CD4-positive, alpha-beta memory T cell (primary cell): ENCODE measurements around the gene ARHGEF18. TPM values are rescaled to one million over a fixed set of nuclear protein-coding genes. Genes with fewer than 3 reads are reported as not detected.
"Not testable (repeated sequence)": the region's sequence is repeated elsewhere in the genome, so short reads cannot be mapped to it uniquely, and the experiment has no call there.

Source experiments
- CTCF ChIA-PET: fragments of 350-600 bp; sonication (Branson Sonifier 250); formaldehyde crosslinking; loops from one replicate; lab custom pipeline; 2021; ENCODE audit warnings: inconsistent platforms; ENCODE audit not compliant: partially characterized antibody; lab: Charles Lee
- POLR2A ChIA-PET: fragments of 350-600 bp; sonication (Branson Sonifier 250); formaldehyde crosslinking; loops from one replicate; lab custom pipeline; 2021; ENCODE audit not compliant: partially characterized antibody; lab: Charles Lee
- DNase-seq, 5 donors: peaks; one replicate each; pipeline versions ENCODE4 v3.0.0 to v3.0.0-alpha.2; 2020 to 2022; ENCODE audit warnings: mixed read lengths in 1 of 5
- H3K27ac ChIP-seq: one replicate; pipeline ENCODE4 v1.7.0; 2013; ENCODE audit warnings: low read depth, low read length
- H3K27me3 ChIP-seq: 2 replicates; pipeline ENCODE4 v1.7.0; 2013; ENCODE audit warnings: mild to moderate bottlenecking, low read length, moderate library complexity; ENCODE audit not compliant: insufficient read depth
- H3K36me3 ChIP-seq: 2 replicates; pipeline ENCODE4 v1.7.0; 2013; ENCODE audit warnings: mild to moderate bottlenecking, low read length, moderate library complexity; ENCODE audit not compliant: insufficient read depth
- H3K4me1 ChIP-seq: 2 replicates; pipeline ENCODE4 v1.7.0; 2013; ENCODE audit warnings: mild to moderate bottlenecking, low read length, moderate library complexity; ENCODE audit not compliant: insufficient read depth
- H3K4me3 ChIP-seq, 2 donors: one replicate each; pipeline ENCODE4 v1.7.0; 2013; ENCODE audit warnings: low read length in 2 of 2, mild to moderate bottlenecking in 1 of 2
- H3K9me3 ChIP-seq, 2 donors: one replicate each; pipeline ENCODE4 v1.7.0; 2013; ENCODE audit warnings: low read length in 2 of 2, control low read depth in 1 of 2; ENCODE audit not compliant: control insufficient read depth in 1 of 2
- H3K27ac Mint-ChIP-seq, 7 donors: one replicate each; pipeline ENCODE4 v1.8.0; 2020 to 2021; ENCODE audit warnings: mixed read lengths in 7 of 7, mild to moderate bottlenecking in 6 of 7, inconsistent platforms in 3 of 7, moderate library complexity in 3 of 7
- H3K27me3 Mint-ChIP-seq, 2 donors: one replicate each; pipeline ENCODE4 v1.8.0; 2020 to 2021; ENCODE audit warnings: mixed read lengths in 2 of 2
- H3K36me3 Mint-ChIP-seq, 2 donors: one replicate each; pipeline ENCODE4 v1.8.0; 2020 to 2021; ENCODE audit warnings: mixed read lengths in 2 of 2, inconsistent platforms in 1 of 2, mild to moderate bottlenecking in 1 of 2
- H3K4me1 Mint-ChIP-seq, 4 donors: one replicate each; pipeline ENCODE4 v1.8.0; 2020 to 2021; ENCODE audit warnings: mixed read lengths in 4 of 4, mild to moderate bottlenecking in 1 of 4
- H3K4me3 Mint-ChIP-seq, 8 donors: one replicate each; pipeline ENCODE4 v1.8.0; 2020 to 2021; ENCODE audit warnings: mixed read lengths in 8 of 8, mild to moderate bottlenecking in 7 of 8, moderate library complexity in 6 of 8, inconsistent platforms in 3 of 8
- H3K9me3 Mint-ChIP-seq, 8 donors: one replicate each; pipeline ENCODE4 v1.8.0; 2020 to 2021; ENCODE audit warnings: mixed read lengths in 8 of 8, mild to moderate bottlenecking in 5 of 8, inconsistent platforms in 3 of 8, moderate library complexity in 1 of 8
- intact Hi-C: fragments of 100-400 bp; cut with micrococcal nuclease; formaldehyde crosslinking; loops from one replicate; pipeline ENCODE4 v1.15.1; 2023
- polyA plus RNA-seq, 2 donors: library from polyadenylated mRNA; unstranded; fragments of 300-500 nt; fragmentation: Illumina TruSeq; gene quantifications; one replicate each; pipeline ENCODE4 v1.2.3, GENCODE V29; 2021
- total RNA-seq, 2 experiments: library from RNA; stranded (reverse); gene quantifications; one replicate each; pipeline ENCODE4 v1.2.3, GENCODE V29; 2021

ARHGEF18 gene
- total and polyA plus RNA-seq, 4 experiments from 2014 or later: 2.2 to 83.8 (median 46.7) TPM

- intact Hi-C loops: loop anchor here (5.0 kb wide), 1 partner anchor 149 kb away; no protein-coding TSS in a partner anchor
- CTCF ChIA-PET: interaction anchor here (2.0 kb wide), 1 partner anchor 8 kb away, joined by 50 read pairs; no protein-coding TSS in a partner anchor
Measured at GRCh38 chr19:7346488-7346971, 2.2 kb upstream of the ARHGEF18 start.

GRCh38 chr19:7346997-7347396, 1.7 kb upstream of the ARHGEF18 start:
- peak in 1 of 5 donors; percentile 47 for DNase-seq
- H3K27me3 ChIP-seq, H3K9me3 ChIP-seq, H3K36me3 ChIP-seq, H3K27me3 Mint-ChIP-seq, H3K9me3 Mint-ChIP-seq, CTCF ChIA-PET: not testable (repeated sequence)
- intact Hi-C loops: loop anchor here (5.0 kb wide), 1 partner anchor 150 kb away; no protein-coding TSS in a partner anchor
- peak overlapping the region; percentile 74 for H3K27ac ChIP-seq
- Mint-ChIP-seq H3K27ac (peak overlapping the region; percentile 93 to 99 (median 97)), H3K4me1 (peaks cover 41 to 74% (median 57%) of the 10 kb centered on the region in 4 donors), H3K4me3 (peak overlapping the region; percentile 95 to 100 (median 98)), H3K36me3 (peaks cover 15 to 28% of the 10 kb centered on the region in 2 donors)
- peaks cover 78% of the 10 kb centered on the region for H3K4me1 ChIP-seq
- H3K4me3 ChIP-seq: peak overlapping the region; percentile 79 to 84
- POLR2A ChIA-PET: interaction anchor here (0.6 to 2.8 kb wide), 3 partner anchors 19 to 278 kb away, joined by 4 to 9 read pairs (median 4); partner anchors contain the start of gene ZNF557

More at GRCh38 chr19:7346488-7346971, 2.2 kb upstream of the ARHGEF18 start:
- POLR2A ChIA-PET: interaction anchor here (1.6 to 2.8 kb wide), 5 partner anchors 9 to 277 kb away, joined by 5 to 50 read pairs (median 10); partner anchors contain the start of gene ZNF557
- H3K36me3 Mint-ChIP-seq: peaks cover 11 to 25% of the 10 kb centered on the region in 2 donors
- DNase-seq: no peak
- Histone ChIP-seq H3K4me1 (peaks cover 77% of the 10 kb centered on the region), H3K4me3 (peak overlapping the region; percentile 79 to 84), H3K9me3 (no peaks in the 10 kb centered on the region), H3K36me3 (no peaks in the 10 kb centered on the region), H3K27ac (peak overlapping the region; percentile 74), H3K27me3 (no peaks in the 10 kb centered on the region)
- peak overlapping the region; percentile 93 to 99 (median 97) for H3K27ac Mint-ChIP-seq
- peak overlapping the region; percentile 95 to 100 (median 98) for H3K4me3 Mint-ChIP-seq
- H3K4me1 Mint-ChIP-seq: peaks cover 38 to 70% (median 54%) of the 10 kb centered on the region in 4 donors
- no peaks in the 10 kb centered on the region for H3K27me3 Mint-ChIP-seq
- peaks cover 0 to 4% (median 2%) of the 10 kb centered on the region in 8 donors for H3K9me3 Mint-ChIP-seq

GRCh38 chr19:7349231-7349591, 474 bp downstream of the ARHGEF18 start:
- Mint-ChIP-seq H3K4me1 (peaks cover 40 to 81% (median 60%) of the 10 kb centered on the region in 4 donors), H3K27me3 (no peaks in the 10 kb centered on the region), H3K27ac (peak overlapping the region; percentile 89 to 99 (median 95)), H3K9me3 (peaks cover 0 to 11% (median 6%) of the 10 kb centered on the region in 8 donors), H3K36me3 (peaks cover 27 to 35% of the 10 kb centered on the region in 2 donors), H3K4me3 (peak overlapping the region; percentile 93 to 100 (median 98))
- no peaks in the 10 kb centered on the region for H3K9me3 ChIP-seq
- intact Hi-C loops: loop anchor here (5.0 kb wide), 1 partner anchor 152 kb away; no protein-coding TSS in a partner anchor
- no peaks in the 10 kb centered on the region for H3K27me3 ChIP-seq
- peak overlapping the region; percentile 74 for H3K27ac ChIP-seq
- DNase-seq: peak in 1 of 5 donors; percentile 37
- ChIA-PET POLR2A (interaction anchor here (0.7 to 4.3 kb wide), 32 partner anchors 8 to 1387 kb away, joined by 3 to 50 read pairs (median 6); partner anchors contain the start of genes MCOLN1, PET100, PEX11G and STXBP2), CTCF (interaction anchor here (0.8 to 8.1 kb wide), 12 partner anchors 8 to 201 kb away, joined by 3 to 123 read pairs (median 5); no protein-coding TSS in a partner anchor)
- H3K4me1 ChIP-seq: peaks cover 77% of the 10 kb centered on the region
- peak overlapping the region; percentile 96 to 100 for H3K4me3 ChIP-seq
- H3K36me3 ChIP-seq: no peaks in the 10 kb centered on the region

- peak overlapping the region; percentile 89 to 99 (median 95) for H3K27ac Mint-ChIP-seq
- Histone ChIP-seq H3K4me3 (peak overlapping the region; percentile 96 to 100), H3K27me3 (no peaks in the 10 kb centered on the region), H3K27ac (peak overlapping the region; percentile 74), H3K36me3 (peaks cover 7% of the 10 kb centered on the region), H3K4me1 (peaks cover 77% of the 10 kb centered on the region), H3K9me3 (no peaks in the 10 kb centered on the region)
- peak in 4 of 5 donors; percentile 57 to 75 (median 68) for DNase-seq
- peaks cover 41 to 82% (median 61%) of the 10 kb centered on the region in 4 donors for H3K4me1 Mint-ChIP-seq
- peaks cover 0 to 13% (median 6%) of the 10 kb centered on the region in 8 donors for H3K9me3 Mint-ChIP-seq
- ChIA-PET POLR2A (interaction anchor here (0.6 to 4.3 kb wide), 25 partner anchors 10 to 814 kb away, joined by 3 to 50 read pairs (median 6); partner anchors contain the start of genes PEX11G, STXBP2 and ZNF557), CTCF (interaction anchor here (0.6 to 8.1 kb wide), 7 partner anchors 9 to 202 kb away, joined by 3 to 123 read pairs (median 12); no protein-coding TSS in a partner anchor)
- intact Hi-C loops: loop anchor here (5.0 kb wide), 2 partner anchors 42 to 153 kb away; no protein-coding TSS in a partner anchor
- H3K4me3 Mint-ChIP-seq: peak overlapping the region; percentile 93 to 100 (median 98)
- no peaks in the 10 kb centered on the region for H3K27me3 Mint-ChIP-seq
- H3K36me3 Mint-ChIP-seq: peaks cover 36 to 43% of the 10 kb centered on the region in 2 donors
Measured at GRCh38 chr19:7349961-7350711, 1.4 kb downstream of the ARHGEF18 start.

GRCh38 chr19:7351861-7352260, 3.1 kb downstream of the ARHGEF18 start:
- CTCF ChIA-PET: interaction anchor here (2.5 to 8.1 kb wide), 2 partner anchors 11 to 15 kb away, joined by 12 to 123 read pairs; no protein-coding TSS in a partner anchor
- Mint-ChIP-seq H3K36me3 (peaks cover 43 to 46% of the 10 kb centered on the region in 2 donors), H3K4me1 (peaks cover 35 to 76% (median 54%) of the 10 kb centered on the region in 4 donors), H3K27ac (peak overlapping the region; percentile 76 to 97 (median 89)), H3K4me3 (peak overlapping the region; percentile 78 to 100 (median 98)), H3K9me3 (peaks cover 0 to 13% (median 6%) of the 10 kb centered on the region in 8 donors), H3K27me3 (no peaks in the 10 kb centered on the region)
- no peak for DNase-seq
- Histone ChIP-seq H3K27ac (no peak overlapping the region), H3K27me3 (no peaks in the 10 kb centered on the region), H3K4me3 (peak overlapping the region in 1 of 2 donors; percentile 27), H3K4me1 (peaks cover 80% of the 10 kb centered on the region), H3K9me3 (no peaks in the 10 kb centered on the region), H3K36me3 (peaks cover 23% of the 10 kb centered on the region)
- intact Hi-C loops: loop anchor here (5.0 kb wide), 1 partner anchor 40 kb away; no protein-coding TSS in a partner anchor
- POLR2A ChIA-PET: interaction anchor here (1.1 to 4.3 kb wide), 2 partner anchors 9 to 42 kb away, joined by 3 to 50 read pairs; no protein-coding TSS in a partner anchor

GRCh38 chr19:7355151-7355820, 6.5 kb downstream of the ARHGEF18 start:
- peak overlapping the region; percentile 35 for H3K27ac ChIP-seq
- peaks cover 54 to 95% (median 68%) of the 10 kb centered on the region in 4 donors for H3K4me1 Mint-ChIP-seq

More at GRCh38 chr19:7355151-7355820, 6.5 kb downstream of the ARHGEF18 start:
- peaks cover 28% of the 10 kb centered on the region for H3K36me3 ChIP-seq
- H3K27me3 ChIP-seq: no peaks in the 10 kb centered on the region
- Mint-ChIP-seq H3K36me3 (peaks cover 50 to 64% of the 10 kb centered on the region in 2 donors), H3K4me3 (peak overlapping the region in 3 of 8 donors; percentile 4 to 94 (median 82)), H3K27ac (peak overlapping the region in 5 of 7 donors; percentile 37 to 95 (median 83)), H3K9me3 (peaks cover 0 to 13% (median 6%) of the 10 kb centered on the region in 8 donors), H3K27me3 (no peaks in the 10 kb centered on the region)
- peaks cover 83% of the 10 kb centered on the region for H3K4me1 ChIP-seq
- H3K4me3 ChIP-seq: no peak overlapping the region
- H3K9me3 ChIP-seq: no peaks in the 10 kb centered on the region
- intact Hi-C loops: no loop called here
- CTCF ChIA-PET: interaction anchor here (0.9 to 8.1 kb wide), 16 partner anchors 10 to 207 kb away, joined by 3 to 123 read pairs (median 10); partner anchors contain the start of gene PNPLA6
- DNase-seq: no peak
- POLR2A ChIA-PET: interaction anchor here (0.6 to 4.6 kb wide), 8 partner anchors 10 to 256 kb away, joined by 3 to 50 read pairs (median 6); no protein-coding TSS in a partner anchor
